Neuronal stem cell (in vitro differentiated cells): ENCODE data around the gene TFAP2D.
A peak's percentile ranks its signal among the peaks of the same experiment; 100 is the strongest.

ENCODE experiments used
- DNase-seq: peaks from one replicate; pipeline ENCODE4 v3.0.0-alpha.2; 2013; ENCODE audit warnings: low spot score
- H2AFZ ChIP-seq: one replicate; pipeline ENCODE4 v1.6.1; 2013; ENCODE audit warnings: mild to moderate bottlenecking, low read length, inconsistent platforms
- H2AK5ac ChIP-seq: 2 replicates; pipeline ENCODE4 v1.6.1; 2013; ENCODE audit warnings: low read depth, mild to moderate bottlenecking, inconsistent platforms, low read length, moderate library complexity, mixed read lengths
- H2BK120ac ChIP-seq: 2 replicates; pipeline ENCODE4 v1.6.1; 2013; ENCODE audit warnings: low read depth, mild to moderate bottlenecking, inconsistent platforms, low read length, moderate library complexity, mixed read lengths
- H2BK12ac ChIP-seq: one replicate; pipeline ENCODE4 v1.6.1; 2013; ENCODE audit warnings: low read length, inconsistent platforms
- H2BK15ac ChIP-seq: 2 replicates; pipeline ENCODE4 v1.6.1; 2013; ENCODE audit warnings: mild to moderate bottlenecking, low read length, inconsistent platforms, mixed read lengths
- H2BK5ac ChIP-seq: one replicate; pipeline ENCODE4 v1.6.1; 2013; ENCODE audit warnings: inconsistent platforms, mild to moderate bottlenecking, low read length, moderate library complexity
- H3K14ac ChIP-seq: one replicate; pipeline ENCODE4 v1.6.1; 2013; ENCODE audit warnings: low read length, inconsistent platforms
- H3K18ac ChIP-seq: 2 replicates; pipeline ENCODE4 v1.6.1; 2013; ENCODE audit warnings: low read length, inconsistent platforms
- H3K23ac ChIP-seq: 2 replicates; pipeline ENCODE4 v1.6.1; 2013; ENCODE audit warnings: low read depth, mild to moderate bottlenecking, mixed read lengths, low read length, inconsistent platforms; ENCODE audit not compliant: poor library complexity
- H3K27ac ChIP-seq: replicated peaks from 3 replicates; pipeline ENCODE4 v1.5.1; 2013; ENCODE audit warnings: low read length, inconsistent platforms
- H3K27me3 ChIP-seq, 3 experiments: 2 replicates each; pipeline ENCODE4 v1.6.1; 2013; ENCODE audit warnings: low read length in 3 of 3, mild to moderate bottlenecking in 2 of 3, inconsistent platforms in 1 of 3, low read depth in 1 of 3, mixed read lengths in 1 of 3, moderate library complexity in 1 of 3; ENCODE audit not compliant: control insufficient read depth in 3 of 3, insufficient read depth in 3 of 3
- H3K36me3 ChIP-seq, 2 donors: replicated peaks in 1 of 2; 2 replicates each; pipeline ENCODE4 v1.6.1; 2013; ENCODE audit warnings: low read length in 2 of 2; ENCODE audit not compliant: control insufficient read depth in 2 of 2, insufficient read depth in 2 of 2
- H3K4ac ChIP-seq: 2 replicates; pipeline ENCODE4 v1.6.1; 2013; ENCODE audit warnings: inconsistent platforms, mild to moderate bottlenecking, low read length, moderate library complexity
- H3K4me1 ChIP-seq, 2 donors: 1 replicate in 1 of 2; 2 replicates in 1 of 2; pipeline ENCODE4 v1.6.1; 2013; ENCODE audit warnings: low read length in 2 of 2, low read depth in 1 of 2; ENCODE audit not compliant: control insufficient read depth in 2 of 2, insufficient read depth in 1 of 2
- H3K4me2 ChIP-seq: one replicate; pipeline ENCODE4 v1.6.1; 2013; ENCODE audit warnings: mild to moderate bottlenecking, low read length, inconsistent platforms; ENCODE audit not compliant: insufficient read depth, poor library complexity, severe bottlenecking
- H3K4me3 ChIP-seq, 2 donors: 2 replicates each; pipeline ENCODE4 v1.5.1; 2013; ENCODE audit warnings: low read length in 2 of 2, mild to moderate bottlenecking in 2 of 2, inconsistent platforms in 1 of 2, moderate library complexity in 1 of 2
- H3K79me1 ChIP-seq: one replicate; pipeline ENCODE4 v1.6.1; 2013; ENCODE audit warnings: low read depth, mild to moderate bottlenecking, inconsistent platforms, low read length, moderate library complexity
- H3K9ac ChIP-seq: one replicate; pipeline ENCODE4 v1.6.1; 2013; ENCODE audit warnings: mild to moderate bottlenecking, low read depth, low read length, inconsistent platforms; ENCODE audit not compliant: poor library complexity
- H3K9me3 ChIP-seq, 2 donors: replicated peaks in 1 of 2; 2 replicates each; pipeline versions ENCODE3 to v1.6.1; 2013; ENCODE audit warnings: low read length in 2 of 2, mild to moderate bottlenecking in 2 of 2, inconsistent platforms in 1 of 2, low read depth in 1 of 2, mixed read lengths in 1 of 2, moderate library complexity in 1 of 2; ENCODE audit not compliant: control insufficient read depth in 2 of 2, insufficient read depth in 1 of 2
- H4K8ac ChIP-seq: one replicate; pipeline ENCODE4 v1.6.1; 2013; ENCODE audit warnings: low read depth, mild to moderate bottlenecking, inconsistent platforms, low read length, moderate library complexity
- H4K91ac ChIP-seq: one replicate; pipeline ENCODE4 v1.6.1; 2013; ENCODE audit warnings: low read length, low read depth, mild to moderate bottlenecking, inconsistent platforms; ENCODE audit not compliant: poor library complexity
- WGBS, 2 donors: extraction: QIAGEN DNeasy Blood & Tissue Kit; methylation state at CpG; one replicate each; pipeline ENCODE4 v1.1.7; 2013; ENCODE audit warnings: missing lambda C conversion rate in 2 of 2, mixed read lengths in 1 of 2; ENCODE audit not compliant: insufficient read length in 2 of 2, insufficient replicate concordance in 1 of 2; ENCODE audit errors: extremely low coverage in 2 of 2; 5-methylcytosine and 5-hydroxymethylcytosine counted together

Gene TFAP2D

GRCh38 chr6:50815436-50816114 lies 102.2 kb downstream of the TFAP2D start:
- no peak overlapping the region for H3K23ac ChIP-seq
- no peaks in the 10 kb centered on the region for H3K9me3 ChIP-seq
- H3K4me1 ChIP-seq = peaks cover 2 to 4% of the 10 kb centered on the region in 2 donors
- no peak overlapping the region for H3K4ac ChIP-seq
- no peak overlapping the region for H4K8ac ChIP-seq
- H3K27me3 ChIP-seq = peaks cover 17 to 49% (median 35%) of the 10 kb centered on the region in 3 experiments
- no peak overlapping the region for H2BK5ac ChIP-seq
- no peak overlapping the region for H3K9ac ChIP-seq
- no peak for DNase-seq
- no peak overlapping the region for H2BK12ac ChIP-seq
- no peak overlapping the region for H3K14ac ChIP-seq
- WGBS, 2 donors = no CpG with 5 or more reads among the region's 16 CpGs
- H3K18ac ChIP-seq = no peak overlapping the region
- H2AK5ac ChIP-seq = no peak overlapping the region
- no peak overlapping the region for H2BK15ac ChIP-seq
- H3K4me3 ChIP-seq = peak overlapping the region in 1 of 2 donors; percentile 22
- H3K4me2 ChIP-seq = no peak overlapping the region
- no peaks in the 10 kb centered on the region for H3K79me1 ChIP-seq
- no peak overlapping the region for H4K91ac ChIP-seq
- H2BK120ac ChIP-seq = no peak overlapping the region
- H3K36me3 ChIP-seq = no peaks in the 10 kb centered on the region
- peak overlapping the region; percentile 75 for H2AFZ ChIP-seq
- H3K27ac ChIP-seq = no peak overlapping the region

GRCh38 chr6:50816115-50816675 lies 102.9 kb downstream of the TFAP2D start:
- no CpG with 5 or more reads among the region's 14 CpGs for WGBS, 2 donors
- H3K4ac ChIP-seq = no peak overlapping the region
- no peaks in the 10 kb centered on the region for H3K36me3 ChIP-seq
- no peak overlapping the region for H3K9ac ChIP-seq
- H3K4me3 ChIP-seq = peak overlapping the region in 1 of 2 donors; percentile 22
- no peak overlapping the region for H3K4me2 ChIP-seq
- H4K8ac ChIP-seq = no peak overlapping the region
- DNase-seq = peak; percentile 86
- H2BK120ac ChIP-seq = no peak overlapping the region
- H3K79me1 ChIP-seq = no peaks in the 10 kb centered on the region
- H3K4me1 ChIP-seq = peaks cover 4% of the 10 kb centered on the region in 2 donors
- no peak overlapping the region for H3K18ac ChIP-seq
- H3K27me3 ChIP-seq = peaks cover 17 to 55% (median 41%) of the 10 kb centered on the region in 3 experiments
- H3K27ac ChIP-seq = no peak overlapping the region
- no peak overlapping the region for H4K91ac ChIP-seq
- H3K14ac ChIP-seq = no peak overlapping the region
- no peak overlapping the region for H2BK5ac ChIP-seq
- H2BK15ac ChIP-seq = no peak overlapping the region
- no peak overlapping the region for H3K23ac ChIP-seq
- no peaks in the 10 kb centered on the region for H3K9me3 ChIP-seq
- H2AFZ ChIP-seq = peak overlapping the region; percentile 75
- H2BK12ac ChIP-seq = no peak overlapping the region
- no peak overlapping the region for H2AK5ac ChIP-seq

GRCh38 chr6:50816947-50817645 lies 103.8 kb downstream of the TFAP2D start:
- Histone ChIP-seq H3K9ac (no peak overlapping the region), H3K27me3 (peaks cover 19 to 64% (median 50%) of the 10 kb centered on the region in 3 experiments), H3K79me1 (no peaks in the 10 kb centered on the region), H3K18ac (no peak overlapping the region), H3K4me2 (no peak overlapping the region), H2BK120ac (no peak overlapping the region), H2BK15ac (no peak overlapping the region), H3K14ac (no peak overlapping the region), H3K4me1 (peaks cover 4 to 9% of the 10 kb centered on the region in 2 donors), H2BK12ac (no peak overlapping the region), H2AFZ (no peak overlapping the region), H3K4me3 (no peak overlapping the region), H4K8ac (no peak overlapping the region), H3K27ac (no peak overlapping the region), H3K4ac (no peak overlapping the region), H3K9me3 (no peaks in the 10 kb centered on the region), H4K91ac (no peak overlapping the region), H2BK5ac (no peak overlapping the region), H2AK5ac (no peak overlapping the region), H3K23ac (no peak overlapping the region), H3K36me3 (no peaks in the 10 kb centered on the region)
- no peak for DNase-seq
- no CpG with 5 or more reads among the region's 15 CpGs for WGBS, 2 donors

- no peak overlapping the region for H2BK12ac ChIP-seq
- H3K14ac ChIP-seq = no peak overlapping the region
- H3K4me3 ChIP-seq = no peak overlapping the region
- no peak for DNase-seq
- no peak overlapping the region for H2BK15ac ChIP-seq
- H3K18ac ChIP-seq = no peak overlapping the region
- no peak overlapping the region for H2BK5ac ChIP-seq
- no peak overlapping the region for H2BK120ac ChIP-seq
- peaks cover 23 to 69% (median 55%) of the 10 kb centered on the region in 3 experiments for H3K27me3 ChIP-seq
- H4K8ac ChIP-seq = no peak overlapping the region
- H2AFZ ChIP-seq = no peak overlapping the region
- no CpG with 5 or more reads among the region's 2 CpGs for WGBS, 2 donors
- H3K27ac ChIP-seq = no peak overlapping the region
- H3K9me3 ChIP-seq = no peaks in the 10 kb centered on the region
- H3K79me1 ChIP-seq = no peaks in the 10 kb centered on the region
- H3K4me1 ChIP-seq = peaks cover 4 to 9% of the 10 kb centered on the region in 2 donors
- H3K9ac ChIP-seq = no peak overlapping the region
- H3K4ac ChIP-seq = no peak overlapping the region
- H3K23ac ChIP-seq = no peak overlapping the region
- no peak overlapping the region for H4K91ac ChIP-seq
- H3K36me3 ChIP-seq = no peaks in the 10 kb centered on the region
- H2AK5ac ChIP-seq = no peak overlapping the region
- no peak overlapping the region for H3K4me2 ChIP-seq
These were observed 104.3 kb downstream of the TFAP2D start for GRCh38 chr6:50817646-50817950.
